ENCODE data around the gene MAPRE2.

Gene MAPRE2

DNA sequence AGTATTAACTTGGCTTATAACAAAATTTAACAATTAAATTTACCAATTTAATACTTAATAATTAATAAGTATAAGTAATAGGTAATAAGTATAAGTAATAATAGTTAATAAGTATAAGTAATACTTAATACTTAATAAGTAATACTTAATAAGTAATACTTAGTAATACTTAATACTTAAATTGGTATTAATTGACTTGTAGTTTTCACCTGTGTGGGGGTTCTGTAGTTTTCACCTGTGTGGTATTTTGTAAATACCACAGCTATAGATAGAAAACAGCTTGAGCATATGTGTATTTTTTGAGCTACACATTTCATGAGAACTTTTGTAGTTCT lies 55.4 kb downstream of the MAPRE2 start:
- TF ChIP-seq, protein P1, sequence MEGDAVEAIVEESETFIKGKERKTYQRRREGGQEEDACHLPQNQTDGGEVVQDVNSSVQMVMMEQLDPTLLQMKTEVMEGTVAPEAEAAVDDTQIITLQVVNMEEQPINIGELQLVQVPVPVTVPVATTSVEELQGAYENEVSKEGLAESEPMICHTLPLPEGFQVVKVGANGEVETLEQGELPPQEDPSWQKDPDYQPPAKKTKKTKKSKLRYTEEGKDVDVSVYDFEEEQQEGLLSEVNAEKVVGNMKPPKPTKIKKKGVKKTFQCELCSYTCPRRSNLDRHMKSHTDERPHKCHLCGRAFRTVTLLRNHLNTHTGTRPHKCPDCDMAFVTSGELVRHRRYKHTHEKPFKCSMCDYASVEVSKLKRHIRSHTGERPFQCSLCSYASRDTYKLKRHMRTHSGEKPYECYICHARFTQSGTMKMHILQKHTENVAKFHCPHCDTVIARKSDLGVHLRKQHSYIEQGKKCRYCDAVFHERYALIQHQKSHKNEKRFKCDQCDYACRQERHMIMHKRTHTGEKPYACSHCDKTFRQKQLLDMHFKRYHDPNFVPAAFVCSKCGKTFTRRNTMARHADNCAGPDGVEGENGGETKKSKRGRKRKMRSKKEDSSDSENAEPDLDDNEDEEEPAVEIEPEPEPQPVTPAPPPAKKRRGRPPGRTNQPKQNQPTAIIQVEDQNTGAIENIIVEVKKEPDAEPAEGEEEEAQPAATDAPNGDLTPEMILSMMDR (IDR thresholded peaks at IDR 0.05), result no peak

DNA sequence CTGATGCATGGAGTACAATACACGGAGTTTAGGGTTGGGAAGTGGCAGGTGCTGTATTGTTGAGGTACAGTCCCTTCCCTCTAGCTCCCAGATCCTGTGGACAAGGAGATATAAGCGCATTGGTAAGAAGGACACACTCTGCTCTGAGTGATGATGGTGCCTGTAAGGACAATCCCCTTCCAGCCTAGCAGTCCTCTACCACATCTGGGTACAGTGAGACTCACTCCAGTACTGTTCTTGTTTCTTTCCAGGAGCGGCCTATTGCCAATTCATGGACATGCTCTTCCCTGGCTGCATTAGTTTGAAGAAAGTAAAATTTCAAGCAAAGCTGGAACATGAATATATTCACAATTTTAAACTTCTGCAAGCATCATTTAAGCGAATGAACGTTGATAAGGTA lies 56.0 kb downstream of the MAPRE2 start:
- TF ChIP-seq, protein P1 (IDR thresholded peaks at IDR 0.05), result no peak

DNA sequence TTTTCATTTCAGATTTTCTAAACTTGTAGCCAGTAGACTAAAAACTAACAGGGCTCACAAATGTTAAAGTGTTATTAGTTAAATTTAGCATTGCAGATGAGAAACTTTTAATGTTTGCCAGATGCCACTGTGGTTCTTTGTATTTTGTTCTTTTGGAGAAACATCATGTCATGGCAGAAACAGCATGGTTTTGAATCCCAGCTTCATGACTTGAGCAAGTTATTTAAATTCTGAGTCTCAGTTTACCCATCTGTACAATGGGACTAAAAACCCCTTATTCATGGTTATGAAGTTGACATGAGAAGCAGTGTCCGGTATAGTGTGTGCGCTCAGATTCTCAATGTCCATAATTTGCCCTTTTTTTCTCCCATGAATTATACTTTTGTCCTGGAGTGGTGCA lies 56.5 kb downstream of the MAPRE2 start:
- TF ChIP-seq, protein P1 (IDR thresholded peaks at IDR 0.05), result no peak

DNA sequence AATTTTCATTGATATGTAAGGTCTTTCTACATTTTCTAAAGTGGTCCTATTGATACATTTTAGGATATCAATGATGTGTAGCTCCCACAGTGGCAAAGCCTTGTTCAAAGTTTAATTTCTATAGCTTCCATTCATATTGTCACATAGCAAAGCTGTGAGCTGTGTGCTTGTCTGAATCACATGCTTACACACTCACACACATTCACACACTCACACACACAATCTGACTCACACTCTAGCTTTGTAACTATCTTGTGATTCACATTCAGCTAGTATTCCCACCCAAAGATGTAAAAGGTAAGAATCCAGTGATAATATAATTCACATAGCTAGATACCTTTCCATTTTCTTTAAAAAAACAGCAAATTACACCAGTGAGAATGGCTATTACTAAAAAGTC lies 58.7 kb downstream of the MAPRE2 start:
- TF ChIP-seq, protein P1 (IDR thresholded peaks at IDR 0.05), result no peak

DNA sequence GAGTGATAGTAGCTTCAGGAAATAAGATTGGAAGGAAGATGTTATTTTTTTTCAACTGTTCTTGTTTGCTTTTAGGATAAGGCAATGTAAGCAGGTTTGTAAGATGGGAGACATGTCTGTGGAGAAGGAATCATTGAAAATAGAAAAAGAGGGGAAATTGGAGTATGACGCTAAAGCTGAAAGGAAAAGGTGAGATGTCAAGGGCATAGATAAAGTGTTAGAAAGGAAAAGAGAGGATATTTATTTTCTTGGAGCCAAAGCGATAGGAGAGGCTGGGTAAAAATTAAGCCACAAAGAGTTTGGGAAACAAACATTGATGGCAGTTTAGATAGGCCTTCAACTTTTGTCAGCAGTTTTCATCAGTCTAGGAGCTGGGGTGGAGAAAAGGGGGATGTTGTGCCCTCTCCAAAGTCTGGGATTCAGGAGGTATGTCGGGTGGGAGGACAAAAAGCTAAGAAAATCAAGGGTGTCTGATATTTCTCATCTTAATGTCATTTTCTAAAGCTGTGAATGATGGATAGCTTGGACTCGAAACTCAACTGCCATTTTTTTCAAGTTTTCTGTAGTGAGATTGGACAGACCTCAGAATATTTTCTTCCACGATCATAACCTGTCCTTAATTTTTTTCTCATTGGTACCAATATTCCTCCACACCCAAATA lies 63.3 kb downstream of the MAPRE2 start:
- TF ChIP-seq, protein P1 (IDR thresholded peaks at IDR 0.05), result no peak

DNA sequence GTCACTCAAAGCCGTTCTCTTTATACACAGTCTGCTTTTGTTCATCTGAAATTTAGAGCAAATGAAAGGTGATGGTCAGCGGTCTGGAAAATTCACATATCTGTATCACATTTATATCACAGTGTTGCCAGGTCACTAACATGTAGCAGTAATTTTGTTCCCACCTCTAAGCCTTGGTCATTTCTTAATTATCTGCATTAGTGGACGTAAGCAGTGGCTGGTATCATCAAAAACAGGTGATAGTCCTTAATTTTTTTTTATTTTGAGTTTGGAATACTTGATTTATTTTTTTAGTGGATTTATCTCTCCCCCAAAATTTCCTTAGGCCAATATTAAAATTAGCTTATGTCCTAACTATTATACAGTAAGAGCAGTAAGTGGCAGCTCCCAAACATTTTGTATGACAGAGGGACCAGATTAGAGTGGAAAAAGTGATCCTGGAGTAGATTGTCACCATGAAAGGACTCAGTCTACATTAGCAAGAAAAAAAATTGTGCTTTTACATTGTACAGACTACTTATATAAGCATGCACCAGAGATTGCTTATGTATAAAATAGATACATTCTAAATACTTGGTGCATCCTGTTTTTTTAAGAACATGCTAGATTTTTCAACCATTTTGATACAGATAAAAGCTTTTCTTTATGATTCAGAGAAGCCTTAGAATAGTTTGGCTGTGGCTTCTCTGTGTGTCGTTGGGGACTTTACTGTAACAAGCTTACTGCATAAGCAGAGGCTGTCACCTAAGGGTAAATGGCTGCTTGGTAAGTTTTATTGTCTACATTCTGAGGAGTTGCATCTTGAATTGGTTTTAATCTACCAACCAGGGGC lies 65.0 kb downstream of the MAPRE2 start:
- TF ChIP-seq, protein P1 (IDR thresholded peaks at IDR 0.05), result no peak

DNA sequence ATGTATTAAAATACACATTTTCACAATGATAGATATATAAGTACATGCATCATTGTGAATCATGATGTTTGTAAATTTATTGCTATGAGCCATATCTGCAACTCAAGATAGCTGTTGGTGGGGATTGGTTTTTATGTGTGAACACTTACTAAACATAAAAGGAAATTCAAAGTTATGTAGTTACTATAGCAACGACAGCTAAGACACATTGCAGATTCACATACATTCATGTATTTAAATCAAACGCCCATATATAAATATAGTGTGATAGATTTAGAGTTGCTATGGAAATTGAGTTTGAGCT lies 65.6 kb downstream of the MAPRE2 start:
- TF ChIP-seq, protein P1 (IDR thresholded peaks at IDR 0.05), result no peak
